Activated naive CD4-positive, alpha-beta T cell (primary cell): ENCODE data around the gene RUSC1.
A peak's percentile ranks its signal among the peaks of the same experiment; 100 is the strongest.

Experiments
- DNase-seq, 4 experiments: peaks; one replicate each; lab custom pipeline; 2025; lab: John Stamatoyannopoulos, UW

The RUSC1 gene

GRCh38 chr1:155294520-155295182, 26.0 kb upstream of the RUSC1 start:
- no peak for DNase-seq

GRCh38 chr1:155295183-155295941, 25.3 kb upstream of the RUSC1 start:
- no peak for DNase-seq

- DNase-seq, result no peak
These were observed 24.8 kb upstream of the RUSC1 start for GRCh38 chr1:155295942-155296267.

GRCh38 chr1:155296661-155297060, 24.0 kb upstream of the RUSC1 start:
- DNase-seq, result no peak

- no peak for DNase-seq
These were observed 23.3 kb upstream of the RUSC1 start for GRCh38 chr1:155297384-155297783.

GRCh38 chr1:155300024-155300423, 20.7 kb upstream of the RUSC1 start:
- DNase-seq, result no peak

GRCh38 chr1:155300553-155301329, 20.0 kb upstream of the RUSC1 start:
- DNase-seq, result no peak

GRCh38 chr1:155301342-155301841, 19.3 kb upstream of the RUSC1 start, which contains the start of gene PKLR:
PKLR (minus strand) TSS chr1:155301438; CDS start chr1:155301395, 43 bp downstream.
- DNase-seq, result no peak

GRCh38 chr1:155304558-155305063, 16.1 kb upstream of the RUSC1 start:
- DNase-seq, result no peak

- no peak for DNase-seq
These were observed 14.8 kb upstream of the RUSC1 start for GRCh38 chr1:155305881-155306391.

GRCh38 chr1:155307247-155307740, 13.4 kb upstream of the RUSC1 start:
- DNase-seq, result no peak

- DNase-seq, result peak; percentile 87 to 90 (median 88)
These were observed 11.9 kb upstream of the RUSC1 start, which contains the start of gene FDPS for GRCh38 chr1:155308493-155309422. FDPS (plus strand) TSS chr1:155308866; CDS start chr1:155309790, 924 bp downstream.

GRCh38 chr1:155309423-155310021, 11.2 kb upstream of the RUSC1 start:
- no peak for DNase-seq

GRCh38 chr1:155313261-155313660, 7.4 kb upstream of the RUSC1 start:
- no peak for DNase-seq

- DNase-seq, result no peak
These were observed 3.8 kb upstream of the RUSC1 start for GRCh38 chr1:155316922-155317321.

- DNase-seq, result no peak
These were observed 2.6 kb upstream of the RUSC1 start for GRCh38 chr1:155318082-155318481.

- DNase-seq, result no peak
These were observed 1.2 kb upstream of the RUSC1 start for GRCh38 chr1:155319536-155319935.

- no peak for DNase-seq
These were observed 442 bp upstream of the RUSC1 start for GRCh38 chr1:155320252-155320651.

- no peak for DNase-seq
These were observed 1.2 kb downstream of the RUSC1 start for GRCh38 chr1:155321639-155322503.
